Prostate gland (tissue), 2 donors: ENCODE data around the gene CTBP2.

Source experiments
- CTCF ChIP-seq, 4 experiments: fragments of 200-600 bp in 2 of 4; fragments of 450-650 bp in 2 of 4; sonication (generic) in 2 of 4; IDR thresholded peaks; 1 replicate in 3 of 4; 2 replicates in 1 of 4; pipeline ENCODE4 v1.5.1; 2016 to 2019; ENCODE audit warnings: antibody characterized with exemption in 4 of 4, mild to moderate bottlenecking in 2 of 4, moderate library complexity in 2 of 4
- POLR2AphosphoS5 ChIP-seq: sonication (generic); formaldehyde crosslinking; IDR thresholded peaks from one replicate; pipeline ENCODE4 v1.6.1; 2017; ENCODE audit warnings: antibody characterized with exemption

DNA sequence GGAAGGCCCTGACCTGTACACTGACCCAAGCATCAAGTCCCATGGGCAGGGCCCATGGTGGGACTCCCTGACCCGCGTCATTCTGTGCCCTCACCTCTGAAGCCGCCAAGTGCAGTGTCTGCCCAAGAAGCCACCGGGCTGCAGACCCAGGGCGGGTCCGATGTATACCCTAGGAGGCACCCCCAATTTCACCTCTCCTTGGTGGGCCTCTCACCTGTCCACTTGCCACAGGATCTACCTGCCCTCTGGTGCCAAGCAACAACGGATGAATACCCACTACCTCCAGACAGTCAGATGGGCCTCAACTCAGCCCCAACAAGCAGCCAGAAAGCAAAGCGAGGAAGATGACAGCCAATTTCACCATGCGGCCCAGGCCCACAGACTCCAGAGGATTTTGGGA, 92.6 kb downstream of the CTBP2 start:
- TF ChIP-seq POLR2AphosphoS5 (no peak), CTCF (IDR thresholded peaks at IDR 0.05) (no peak)
